Measurements from ENCODE around the gene RETREG2. TPM values are rescaled to one million over a fixed set of nuclear protein-coding genes. Genes with fewer than 3 reads are reported as not detected.
"Not testable (repeated sequence)": the region's sequence is repeated elsewhere in the genome, so short reads cannot be mapped to it uniquely, and the experiment has no call there.

Gene RETREG2
- total RNA-seq, 1 donor from 2014 or later: 75.7 TPM

GRCh38 chr2:219182331-219183150 lies 4.5 kb downstream of the RETREG2 start:
- DNase-seq (ENCODE audit: low spot score) (no peak), ATAC-seq (no peak)
- intact Hi-C loops (cut with DNase I): no loop called here

- DNase-seq (ENCODE audit: low spot score) (no peak), ATAC-seq (no peak)
- intact Hi-C loops (cut with DNase I): no loop called here
These were observed 5.2 kb downstream of the RETREG2 start for GRCh38 chr2:219183151-219183772.

- intact Hi-C loops (cut with DNase I): no loop called here
- DNase-seq (ENCODE audit: low spot score): no peak
- ATAC-seq: no peak
These were observed 6.0 kb downstream of the RETREG2 start for GRCh38 chr2:219184121-219184520.

- intact Hi-C loops (cut with DNase I): no loop called here
- no peak for DNase-seq (ENCODE audit: low spot score)
- ATAC-seq: no peak
These were observed 8.8 kb downstream of the RETREG2 start for GRCh38 chr2:219186754-219187456.

- ATAC-seq: no peak
- intact Hi-C loops (cut with DNase I): no loop called here
- DNase-seq (ENCODE audit: low spot score): no peak
These were observed 19.3 kb downstream of the RETREG2 start for GRCh38 chr2:219197388-219197787.

- no peak for DNase-seq (ENCODE audit: low spot score)
- intact Hi-C loops (cut with DNase I): no loop called here
- ATAC-seq: no peak
These were observed 20.9 kb downstream of the RETREG2 start for GRCh38 chr2:219198974-219199373.

- DNase-seq (ENCODE audit: low spot score): no peak
- intact Hi-C loops (cut with DNase I): no loop called here
- no peak for ATAC-seq
These were observed 21.6 kb downstream of the RETREG2 start for GRCh38 chr2:219199470-219200211.

GRCh38 chr2:219200502-219201326 lies 22.6 kb downstream of the RETREG2 start:
- DNase-seq (ENCODE audit: low spot score); ATAC-seq; intact Hi-C loops (cut with DNase I): not testable (repeated sequence)

- ATAC-seq; DNase-seq (ENCODE audit: low spot score); intact Hi-C loops (cut with DNase I): not testable (repeated sequence)
These were observed 23.3 kb downstream of the RETREG2 start for GRCh38 chr2:219201331-219201730.

- ATAC-seq (no peak), DNase-seq (ENCODE audit: low spot score) (no peak)
- intact Hi-C loops (cut with DNase I): no loop called here
These were observed 26.5 kb downstream of the RETREG2 start for GRCh38 chr2:219204425-219205164.

- intact Hi-C loops (cut with DNase I): no loop called here
- ATAC-seq (no peak), DNase-seq (ENCODE audit: low spot score) (no peak)
These were observed 27.1 kb downstream of the RETREG2 start for GRCh38 chr2:219205165-219205538.

- ATAC-seq (no peak), DNase-seq (ENCODE audit: low spot score) (no peak)
- intact Hi-C loops (cut with DNase I): no loop called here
These were observed 27.9 kb downstream of the RETREG2 start for GRCh38 chr2:219205981-219206327.

GRCh38 chr2:219206328-219207133 lies 28.5 kb downstream of the RETREG2 start, which contains the start of gene ZFAND2B:
Gene ZFAND2B, plus strand, starts transcription at chr2:219206782. Its CDS starts 206 bp downstream, at chr2:219206988.
- DNase-seq (ENCODE audit: low spot score) (peak; percentile 97), ATAC-seq (peak; percentile 96)
- intact Hi-C loops (cut with DNase I): no loop called here

- DNase-seq (ENCODE audit: low spot score) (no peak), ATAC-seq (peak; percentile 1)
- intact Hi-C loops (cut with DNase I): no loop called here
These were observed 29.2 kb downstream of the RETREG2 start for GRCh38 chr2:219207134-219207883.

- DNase-seq (ENCODE audit: low spot score) (no peak), ATAC-seq (no peak)
- intact Hi-C loops (cut with DNase I): no loop called here
These were observed 30.0 kb downstream of the RETREG2 start for GRCh38 chr2:219207884-219208740.
